Vagina (tissue), 2 donors: ENCODE results near the gene ADAMTS2.

ENCODE experiments used
- POLR2A ChIP-seq, 2 donors: fragments of 450-650 bp; IDR thresholded peaks; one replicate each; pipeline ENCODE4 v1.6.1; 2017; ENCODE audit warnings: antibody characterized with exemption in 2 of 2, mild to moderate bottlenecking in 2 of 2, moderate library complexity in 2 of 2
- POLR2AphosphoS5 ChIP-seq, 2 donors: sonication (generic); formaldehyde crosslinking; IDR thresholded peaks; one replicate each; pipeline ENCODE4 v1.9.0; 2017; ENCODE audit warnings: antibody characterized with exemption in 2 of 2, mild to moderate bottlenecking in 2 of 2, low read depth in 1 of 2; ENCODE audit not compliant: insufficient read depth in 1 of 2
- TF ChIP-seq, protein P1 (sequence below), 3 experiments: fragments of 450-650 bp in 2 of 3; fragments of 200-600 bp in 1 of 3; sonication (generic) in 1 of 3; IDR thresholded peaks; one replicate each; pipeline ENCODE4 v1.5.1; 2017 to 2019; ENCODE audit warnings: antibody characterized with exemption in 3 of 3, mild to moderate bottlenecking in 2 of 3, moderate library complexity in 2 of 3

DNA sequence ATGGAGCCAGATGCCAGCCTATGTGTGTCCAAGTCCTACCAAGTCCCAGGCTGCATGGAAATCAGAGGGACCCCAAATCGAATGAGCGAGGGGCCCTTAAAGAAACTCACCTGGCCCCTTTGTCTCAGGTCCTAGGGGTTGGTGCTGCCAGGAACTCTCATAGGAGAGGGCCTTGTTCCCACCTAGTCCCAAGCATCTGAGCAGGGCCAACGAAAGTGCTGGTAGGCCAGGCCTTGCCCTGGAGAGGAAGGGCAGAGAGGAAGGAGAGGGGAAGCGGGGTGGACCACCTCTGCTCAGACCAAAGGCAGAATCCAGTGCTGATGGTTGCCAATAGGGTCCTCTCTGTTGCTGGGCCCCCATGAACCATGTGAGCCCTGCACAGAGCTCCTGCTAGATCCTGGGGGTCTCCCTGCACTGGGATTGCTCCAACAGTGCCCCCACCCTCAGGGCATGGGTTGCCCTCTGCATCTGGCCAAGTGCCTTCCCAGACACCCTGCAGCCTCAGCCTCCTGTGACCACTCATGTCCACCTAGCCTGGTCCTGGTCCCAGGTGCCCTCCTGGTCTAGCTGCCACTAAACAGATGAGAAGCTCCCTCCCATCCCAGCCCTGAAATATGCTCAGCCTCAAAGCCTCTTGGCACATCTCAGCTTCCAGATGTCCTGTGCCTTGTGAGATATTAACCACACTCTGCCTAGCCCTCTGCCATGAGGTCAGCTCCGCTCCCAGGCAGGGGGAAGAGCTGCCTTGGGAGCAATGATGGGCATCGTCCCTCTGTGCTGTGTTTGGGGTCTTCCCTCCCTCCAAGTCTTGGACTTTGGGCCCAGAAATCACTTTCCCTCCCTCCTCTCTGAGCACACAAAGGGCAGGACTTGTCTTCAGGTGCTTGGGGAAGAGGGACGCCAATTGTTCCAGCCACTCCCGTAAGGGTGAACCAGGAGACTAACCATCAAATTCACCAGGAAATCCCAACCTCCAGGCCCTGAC, 109.6 kb downstream of the ADAMTS2 start:
- no peak for TF ChIP-seq POLR2AphosphoS5 (IDR thresholded peaks at IDR 0.05; ENCODE audit: insufficient read depth in 1 of 2, low read depth in 1 of 2)
- TF ChIP-seq, protein P1, sequence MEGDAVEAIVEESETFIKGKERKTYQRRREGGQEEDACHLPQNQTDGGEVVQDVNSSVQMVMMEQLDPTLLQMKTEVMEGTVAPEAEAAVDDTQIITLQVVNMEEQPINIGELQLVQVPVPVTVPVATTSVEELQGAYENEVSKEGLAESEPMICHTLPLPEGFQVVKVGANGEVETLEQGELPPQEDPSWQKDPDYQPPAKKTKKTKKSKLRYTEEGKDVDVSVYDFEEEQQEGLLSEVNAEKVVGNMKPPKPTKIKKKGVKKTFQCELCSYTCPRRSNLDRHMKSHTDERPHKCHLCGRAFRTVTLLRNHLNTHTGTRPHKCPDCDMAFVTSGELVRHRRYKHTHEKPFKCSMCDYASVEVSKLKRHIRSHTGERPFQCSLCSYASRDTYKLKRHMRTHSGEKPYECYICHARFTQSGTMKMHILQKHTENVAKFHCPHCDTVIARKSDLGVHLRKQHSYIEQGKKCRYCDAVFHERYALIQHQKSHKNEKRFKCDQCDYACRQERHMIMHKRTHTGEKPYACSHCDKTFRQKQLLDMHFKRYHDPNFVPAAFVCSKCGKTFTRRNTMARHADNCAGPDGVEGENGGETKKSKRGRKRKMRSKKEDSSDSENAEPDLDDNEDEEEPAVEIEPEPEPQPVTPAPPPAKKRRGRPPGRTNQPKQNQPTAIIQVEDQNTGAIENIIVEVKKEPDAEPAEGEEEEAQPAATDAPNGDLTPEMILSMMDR (IDR thresholded peaks at IDR 0.05) = no peak
- no peak for TF ChIP-seq POLR2A (IDR thresholded peaks at IDR 0.05)
